PFSK-1 (cell line): ENCODE data around the gene RAD9A.

ENCODE experiments used
- FOXP2 ChIP-seq: optimal IDR thresholded peaks from 2 replicates; pipeline ENCODE3; 2011; ENCODE audit warnings: borderline replicate concordance, control low read depth, inconsistent platforms; ENCODE audit not compliant: insufficient read depth; ENCODE audit errors: extremely low read length, extremely low read depth
- POLR2AphosphoS5 ChIP-seq: IDR thresholded peaks from 2 replicates; pipeline ENCODE4 v1.6.1; 2012; ENCODE audit warnings: low read depth, mild to moderate bottlenecking, control low read depth, low read length, moderate library complexity
- REST ChIP-seq, 2 experiments: IDR thresholded peaks; 2 replicates each; pipeline versions ENCODE4 v1.6.1 to v1.8.0; 2011 to 2012; ENCODE audit warnings: low read depth in 2 of 2, low read length in 2 of 2, control low read depth in 1 of 2, inconsistent platforms in 1 of 2, mild to moderate bottlenecking in 1 of 2, moderate library complexity in 1 of 2; ENCODE audit not compliant: insufficient read depth in 1 of 2
- SIN3A ChIP-seq: IDR thresholded peaks from 2 replicates; pipeline ENCODE4 v1.6.1; 2012; ENCODE audit warnings: mild to moderate bottlenecking, low read length, moderate library complexity, borderline replicate concordance; ENCODE audit not compliant: insufficient read depth
- TAF1 ChIP-seq: IDR thresholded peaks from 2 replicates; pipeline ENCODE4 v1.6.1; 2012; ENCODE audit warnings: low read length, control low read depth, borderline replicate concordance; ENCODE audit not compliant: insufficient read depth

The RAD9A gene

GRCh38 chr11:67372993-67373647 lies 18.7 kb upstream of the RAD9A start, which contains the start of gene CLCF1:
Gene CLCF1 (minus strand): TSS chr11:67373598. CDS start chr11:67373539, 59 bp downstream.
- TF ChIP-seq TAF1 (no peak), SIN3A (no peak), REST (IDR thresholded peaks at IDR 0.05; ENCODE audit: insufficient read depth in 1 of 2, low read depth in 2 of 2, low read length in 2 of 2) (no peak), FOXP2 (no peak), POLR2AphosphoS5 (no peak)

GRCh38 chr11:67373648-67374570 lies 17.9 kb upstream of the RAD9A start:
- TF ChIP-seq TAF1: 0 out of 2 replicates have a peak, but pooled peaks have one; percentile 42
- TF ChIP-seq REST (IDR thresholded peaks at IDR 0.05; ENCODE audit: insufficient read depth in 1 of 2, low read depth in 2 of 2, low read length in 2 of 2): no peak

GRCh38 chr11:67374571-67375281 lies 17.1 kb upstream of the RAD9A start:
- TF ChIP-seq SIN3A: no peak
- TF ChIP-seq FOXP2: no peak
- no peak for TF ChIP-seq POLR2AphosphoS5
- TF ChIP-seq TAF1: no peak

- TF ChIP-seq SIN3A (no peak), POLR2AphosphoS5 (no peak), FOXP2 (no peak), REST (IDR thresholded peaks at IDR 0.05; ENCODE audit: insufficient read depth in 1 of 2, low read depth in 2 of 2, low read length in 2 of 2) (no peak), TAF1 (no peak)
Measured at GRCh38 chr11:67375320-67376055, 16.3 kb upstream of the RAD9A start.
